HepG2 (cell line): ENCODE measurements around the gene ZNF556. TPM values are rescaled to one million over a fixed set of nuclear protein-coding genes. Genes with fewer than 3 reads are reported as not detected.
A peak's percentile ranks its signal among the peaks of the same experiment; 100 is the strongest.

Experiments
- FOXM1 ChIP-seq: sonication (generic); formaldehyde crosslinking; IDR thresholded peaks from 2 replicates; pipeline ENCODE4 v1.5.0; 2020; ENCODE audit warnings: missing genetic modification reagents
- GABPB1 ChIP-seq: IDR thresholded peaks from 2 replicates; pipeline ENCODE4 v1.6.1; 2016; ENCODE audit warnings: mild to moderate bottlenecking, missing genetic modification reagents, moderate library complexity, missing compliant biosample characterization
- HDAC6 ChIP-seq: fragments of 200-600 bp; sonication (generic); IDR thresholded peaks from 2 replicates; pipeline ENCODE4 v1.7.0; 2017; ENCODE audit warnings: mild to moderate bottlenecking, antibody characterized with exemption, low read length, low read depth
- KDM2A ChIP-seq: sonication (generic); formaldehyde crosslinking; IDR thresholded peaks from 2 replicates; pipeline ENCODE4 v1.4.0; 2020; ENCODE audit warnings: low read depth, missing genetic modification reagents, borderline replicate concordance
- KMT2B ChIP-seq: IDR thresholded peaks from 2 replicates; pipeline ENCODE4 v1.6.1; 2016; ENCODE audit warnings: missing genetic modification reagents, missing compliant biosample characterization
- MEF2D ChIP-seq: sonication (generic); formaldehyde crosslinking; IDR thresholded peaks from 2 replicates; pipeline ENCODE4 v1.5.1; 2020; ENCODE audit warnings: mild to moderate bottlenecking, missing genetic modification reagents
- NCOA5 ChIP-seq: sonication (generic); formaldehyde crosslinking; IDR thresholded peaks from 2 replicates; pipeline ENCODE4 v1.4.0; 2020; ENCODE audit warnings: missing genetic modification reagents
- NFIB ChIP-seq: sonication (generic); formaldehyde crosslinking; IDR thresholded peaks from 2 replicates; pipeline ENCODE4 v1.9.0; 2021; ENCODE audit warnings: missing genetic modification reagents, mild to moderate bottlenecking, borderline replicate concordance
- NONO ChIP-seq, 2 experiments: fragments of 450-650 bp in 1 of 2; sonication (generic) in 1 of 2; formaldehyde crosslinking in 1 of 2; IDR thresholded peaks in 1 of 2; conservative IDR thresholded peaks in 1 of 2; 2 replicates each; pipeline versions ENCODE4 v1.6.1 to v1.8.0; 2017 to 2022; ENCODE audit warnings: mild to moderate bottlenecking in 1 of 2, missing genetic modification reagents in 1 of 2, moderate library complexity in 1 of 2
- PPARG ChIP-seq: conservative IDR thresholded peaks from 2 replicates; pipeline ENCODE4 v1.6.1; 2016; ENCODE audit warnings: missing biosample characterization, missing genetic modification reagents
- SKI ChIP-seq: fragments of 450-650 bp; IDR thresholded peaks from one replicate; pipeline ENCODE4 v1.6.1; 2018; ENCODE audit warnings: mild to moderate bottlenecking; ENCODE audit not compliant: partially characterized antibody
- SOX13 ChIP-seq, 3 experiments: fragments of 450-650 bp in 1 of 3; sonication (generic) in 1 of 3; formaldehyde crosslinking in 1 of 3; IDR thresholded peaks in 2 of 3; conservative IDR thresholded peaks in 1 of 3; 2 replicates each; pipeline versions ENCODE4 v1.5.0 to v1.6.1; 2016 to 2020; ENCODE audit warnings: antibody characterized with exemption in 1 of 3, mild to moderate bottlenecking in 1 of 3, missing compliant biosample characterization in 1 of 3, missing genetic modification reagents in 1 of 3, moderate library complexity in 1 of 3
- TBX3 ChIP-seq: fragments of 450-650 bp; IDR thresholded peaks from 2 replicates; pipeline ENCODE4 v1.6.1; 2017; ENCODE audit warnings: antibody characterized with exemption, mild to moderate bottlenecking, inconsistent platforms, borderline replicate concordance
- TP53 ChIP-seq: sonication (generic); formaldehyde crosslinking; conservative IDR thresholded peaks from 2 replicates; pipeline ENCODE4 v1.4.0; 2020; ENCODE audit warnings: missing genetic modification reagents
- ZC3H4 ChIP-seq: sonication (generic); formaldehyde crosslinking; IDR thresholded peaks from 2 replicates; pipeline ENCODE4 v1.4.0; 2020; ENCODE audit warnings: missing genetic modification reagents, borderline replicate concordance
- ZFP36 ChIP-seq: fragments of 150-350 bp; IDR thresholded peaks from 2 replicates; pipeline ENCODE4 v1.6.1; 2018; ENCODE audit warnings: borderline replicate concordance, low read length, low read depth; ENCODE audit not compliant: partially characterized antibody
- ZNF24 ChIP-seq: fragments of 450-650 bp; IDR thresholded peaks from 2 replicates; pipeline ENCODE4 v1.6.1; 2017; ENCODE audit warnings: antibody characterized with exemption, mild to moderate bottlenecking
- ZNF33B ChIP-seq: sonication (generic); formaldehyde crosslinking; IDR thresholded peaks from 2 replicates; pipeline ENCODE4 v1.5.1; 2020; ENCODE audit warnings: mild to moderate bottlenecking, missing genetic modification reagents
- ZNF501 ChIP-seq: sonication (generic); formaldehyde crosslinking; IDR thresholded peaks from 2 replicates; pipeline ENCODE4 v1.5.1; 2020; ENCODE audit warnings: mild to moderate bottlenecking, moderate library complexity, missing genetic modification reagents
- ZNF672 ChIP-seq: sonication (generic); formaldehyde crosslinking; IDR thresholded peaks from 2 replicates; pipeline ENCODE4 v1.8.1; 2022; ENCODE audit warnings: missing genetic modification reagents
- ZNF674 ChIP-seq: sonication (generic); formaldehyde crosslinking; IDR thresholded peaks from 2 replicates; pipeline ENCODE4 v1.5.0; 2020; ENCODE audit warnings: low read depth, mild to moderate bottlenecking, missing genetic modification reagents
- ZNF678 ChIP-seq: sonication (generic); formaldehyde crosslinking; IDR thresholded peaks from 2 replicates; pipeline ENCODE4 v1.4.0; 2020; ENCODE audit warnings: mild to moderate bottlenecking, missing genetic modification reagents
- ZNF709 ChIP-seq: sonication (generic); formaldehyde crosslinking; IDR thresholded peaks from 2 replicates; pipeline ENCODE4 v1.5.0; 2020; ENCODE audit warnings: mild to moderate bottlenecking, missing genetic modification reagents
- polyA plus RNA-seq, 8 experiments: library from polyadenylated mRNA; depleted of rRNA in 3 of 8; stranded (reverse) in 7 of 8; unstranded in 1 of 8; fragments of >200 nt; fragmentation: Illumina TruSeq in 4 of 8; extraction: Trizol in 4 of 8; gene quantifications; 2 replicates each; pipeline versions ENCODE4 v1.2.1 to v1.2.3, GENCODE V29; 2011 to 2016; ENCODE audit warnings: low read depth in 4 of 8, missing spikeins in 1 of 8, mixed read lengths in 1 of 8; ENCODE audit not compliant: insufficient read depth in 1 of 8
- total RNA-seq, 5 experiments: library from RNA; depleted of rRNA; stranded (reverse); fragments of >200 nt; fragmentation: Illumina TruSeq; extraction: Trizol; gene quantifications; 2 replicates each; pipeline ENCODE4 v1.2.3, GENCODE V29; 2016; ENCODE audit warnings: low read depth in 1 of 5
- TF ChIP-seq, protein P1 (sequence below): sonication (generic); formaldehyde crosslinking; conservative IDR thresholded peaks from 2 replicates; pipeline ENCODE4 v1.8.0; 2022; ENCODE audit warnings: mild to moderate bottlenecking, moderate library complexity, missing genetic modification reagents
- TF ChIP-seq, protein P2 (sequence below): sonication (generic); formaldehyde crosslinking; IDR thresholded peaks from 2 replicates; pipeline ENCODE4 v1.8.0; 2022; ENCODE audit warnings: missing genetic modification reagents, mild to moderate bottlenecking, inconsistent platforms, borderline replicate concordance

ZNF556 gene
- total and polyA plus RNA-seq, 2 of the 13 experiments (the other 11 are each of a cell fraction or from before 2014, with no cell fraction given) = 4.2 to 28.6 TPM

DNA sequence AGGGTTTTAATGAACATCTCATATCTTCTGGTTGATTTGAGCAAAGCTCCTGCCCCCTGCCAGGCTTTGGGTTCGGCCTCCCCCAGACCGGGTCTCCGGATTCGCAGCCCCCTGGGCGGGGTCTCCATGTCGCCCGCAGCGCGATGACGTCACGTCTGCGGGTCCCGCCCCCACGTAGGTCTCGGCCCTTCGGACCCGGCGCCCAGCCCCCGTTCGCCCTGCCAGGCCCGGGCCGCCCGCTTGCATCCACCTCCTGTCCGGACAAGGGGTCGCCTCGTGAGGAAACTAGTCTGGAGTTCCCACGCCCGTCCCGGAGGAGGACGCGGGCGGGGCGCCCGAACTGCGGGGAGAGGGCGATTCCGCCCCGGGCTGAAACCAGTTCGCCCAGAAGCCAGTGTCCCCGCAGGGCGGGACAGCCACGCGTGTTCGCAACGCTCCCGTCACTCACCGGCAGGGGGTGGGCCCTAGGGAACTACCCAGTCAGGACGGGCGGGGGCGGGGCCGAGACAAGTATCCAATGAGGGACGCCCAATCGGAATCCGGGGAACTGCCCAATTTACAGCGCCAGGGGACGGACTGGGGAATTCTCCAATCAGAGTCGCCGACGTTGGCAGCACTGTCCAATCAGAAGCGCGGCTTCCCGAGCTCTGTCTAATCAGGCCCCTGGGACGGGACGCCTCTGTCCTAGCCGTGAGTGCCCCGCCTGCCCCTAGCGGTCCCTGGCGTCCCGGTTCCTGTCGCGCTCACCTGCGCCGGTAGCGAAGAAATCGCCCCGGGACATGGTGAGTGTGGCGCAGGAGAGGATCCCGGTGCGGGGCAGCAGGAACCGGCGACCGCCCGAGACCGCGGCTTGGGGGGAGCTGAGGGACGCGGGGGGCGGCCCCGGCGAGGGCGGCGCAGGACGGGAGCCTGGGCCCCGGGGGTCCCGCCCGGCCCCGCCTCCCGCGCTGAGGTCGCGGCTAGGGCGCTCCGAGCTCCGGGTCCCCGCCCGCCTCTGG, 26.0 kb upstream of the ZNF556 start, which contains the start of gene ZNF555 (continued):
- TF ChIP-seq GABPB1 (CRISPR knock-in tag) = peak; percentile 80
- no peak for TF ChIP-seq ZNF672 (CRISPR knock-in tag)
- no peak for TF ChIP-seq NCOA5
- peak; percentile 57; the same call in 1 of the 2 replicates for TF ChIP-seq KMT2B (CRISPR knock-in tag)
- no peak for TF ChIP-seq NFIB (CRISPR knock-in tag)
- 0 out of 2 replicates have a peak, but pooled peaks have one; percentile 60 for TF ChIP-seq ZNF33B (CRISPR knock-in tag)
- TF ChIP-seq KDM2A = peak; percentile 96
- no peak for TF ChIP-seq SOX13 (IDR thresholded peaks at IDR 0.05)
- peak in 1 of 2 experiments; percentile 25; a peak in 2 of 4 replicates for TF ChIP-seq SOX13 (CRISPR knock-in tag; conservative IDR thresholded peaks at IDR 0.05 in 1 of 2, IDR thresholded peaks at IDR 0.05 in 1 of 2)
- TF ChIP-seq ZNF709 = no peak; the same call in 1 of the 2 replicates
- no peak for TF ChIP-seq ZNF678 (CRISPR knock-in tag)
- peak; percentile 85 for TF ChIP-seq MEF2D (CRISPR knock-in tag)
- TF ChIP-seq, protein P1, sequence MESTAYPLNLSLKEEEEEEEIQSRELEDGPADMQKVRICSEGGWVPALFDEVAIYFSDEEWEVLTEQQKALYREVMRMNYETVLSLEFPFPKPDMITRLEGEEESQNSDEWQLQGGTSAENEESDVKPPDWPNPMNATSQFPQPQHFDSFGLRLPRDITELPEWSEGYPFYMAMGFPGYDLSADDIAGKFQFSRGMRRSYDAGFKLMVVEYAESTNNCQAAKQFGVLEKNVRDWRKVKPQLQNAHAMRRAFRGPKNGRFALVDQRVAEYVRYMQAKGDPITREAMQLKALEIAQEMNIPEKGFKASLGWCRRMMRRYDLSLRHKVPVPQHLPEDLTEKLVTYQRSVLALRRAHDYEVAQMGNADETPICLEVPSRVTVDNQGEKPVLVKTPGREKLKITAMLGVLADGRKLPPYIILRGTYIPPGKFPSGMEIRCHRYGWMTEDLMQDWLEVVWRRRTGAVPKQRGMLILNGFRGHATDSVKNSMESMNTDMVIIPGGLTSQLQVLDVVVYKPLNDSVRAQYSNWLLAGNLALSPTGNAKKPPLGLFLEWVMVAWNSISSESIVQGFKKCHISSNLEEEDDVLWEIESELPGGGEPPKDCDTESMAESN (CRISPR knock-in tag) = peak; percentile 92
- no peak for TF ChIP-seq ZNF24
- no peak for TF ChIP-seq NONO (IDR thresholded peaks at IDR 0.05)
- TF ChIP-seq NONO (CRISPR knock-in tag; conservative IDR thresholded peaks at IDR 0.05) = peak; percentile 83
- TF ChIP-seq, protein P2, sequence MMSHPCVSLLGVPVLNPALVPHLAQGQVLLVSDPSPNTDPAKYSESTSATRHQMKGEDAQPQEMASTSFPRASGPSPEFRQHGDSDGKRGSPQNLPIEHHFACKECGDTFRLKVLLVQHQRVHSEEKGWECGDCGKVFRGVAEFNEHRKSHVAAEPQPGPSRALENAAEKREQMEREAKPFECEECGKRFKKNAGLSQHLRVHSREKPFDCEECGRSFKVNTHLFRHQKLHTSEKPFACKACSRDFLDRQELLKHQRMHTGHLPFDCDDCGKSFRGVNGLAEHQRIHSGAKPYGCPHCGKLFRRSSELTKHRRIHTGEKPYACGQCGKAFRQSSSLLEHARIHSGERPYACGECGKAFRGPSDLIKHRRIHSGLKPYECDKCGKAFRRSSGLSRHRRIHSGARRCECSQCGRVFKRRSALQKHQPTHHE (CRISPR knock-in tag) = peak; percentile 89; the same call in 1 of the 2 replicates
- no peak for TF ChIP-seq ZC3H4
- TF ChIP-seq ZFP36 = no peak
- TF ChIP-seq SKI = peak; percentile 91
- peak; percentile 97 for TF ChIP-seq ZNF501 (CRISPR knock-in tag)
- no peak for TF ChIP-seq HDAC6
- TF ChIP-seq TP53 (CRISPR knock-in tag) = peak; percentile 47; the same call in 1 of the 2 replicates
- no peak for TF ChIP-seq PPARG
- no peak for TF ChIP-seq ZNF674 (CRISPR knock-in tag)
- peak; percentile 10; the same call in 1 of the 2 replicates for TF ChIP-seq TBX3
- no peak for TF ChIP-seq FOXM1 (CRISPR knock-in tag)
